GM19099 (cell line): Measurements from ENCODE around the gene NRXN3.

Experiments
- POLR2A ChIP-seq: IDR thresholded peaks from 3 replicates; pipeline ENCODE4 v1.6.1; 2011; ENCODE audit warnings: low read depth; ENCODE audit not compliant: insufficient read length; ENCODE audit errors: extremely low read depth

The NRXN3 gene

DNA sequence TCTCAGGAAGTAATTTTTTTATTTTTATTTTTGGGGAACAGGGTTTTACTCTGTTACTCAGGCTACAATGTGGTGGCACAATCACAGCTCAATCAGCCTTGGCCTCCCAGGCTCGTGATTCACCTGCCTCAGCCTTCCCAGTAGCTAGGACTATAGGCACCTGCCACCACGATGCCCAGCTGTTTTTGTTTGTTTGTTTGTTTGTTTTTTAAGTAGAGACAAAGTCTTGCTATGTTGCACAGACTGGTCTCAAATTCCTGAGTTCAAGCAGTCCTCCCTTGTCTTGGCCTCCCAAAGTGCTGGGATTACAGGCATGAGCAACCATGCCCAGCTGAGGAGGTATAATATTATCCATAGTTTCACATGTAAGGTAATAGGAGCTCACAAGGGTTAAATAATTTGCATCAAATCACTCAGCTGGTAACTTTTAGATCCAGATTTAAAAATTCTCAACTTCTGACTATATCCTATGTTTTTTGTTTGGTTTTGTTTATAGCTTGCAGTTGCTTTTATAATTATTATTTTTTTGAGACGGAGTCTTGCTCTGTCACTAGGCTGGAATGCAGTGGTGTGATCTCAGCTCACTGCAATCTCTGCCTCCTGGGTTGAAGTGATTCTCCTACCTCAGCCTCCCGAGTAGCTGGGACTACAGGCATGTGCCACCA is 1411.9 kb downstream of the NRXN3 start:
- TF ChIP-seq POLR2A, result no peak

DNA sequence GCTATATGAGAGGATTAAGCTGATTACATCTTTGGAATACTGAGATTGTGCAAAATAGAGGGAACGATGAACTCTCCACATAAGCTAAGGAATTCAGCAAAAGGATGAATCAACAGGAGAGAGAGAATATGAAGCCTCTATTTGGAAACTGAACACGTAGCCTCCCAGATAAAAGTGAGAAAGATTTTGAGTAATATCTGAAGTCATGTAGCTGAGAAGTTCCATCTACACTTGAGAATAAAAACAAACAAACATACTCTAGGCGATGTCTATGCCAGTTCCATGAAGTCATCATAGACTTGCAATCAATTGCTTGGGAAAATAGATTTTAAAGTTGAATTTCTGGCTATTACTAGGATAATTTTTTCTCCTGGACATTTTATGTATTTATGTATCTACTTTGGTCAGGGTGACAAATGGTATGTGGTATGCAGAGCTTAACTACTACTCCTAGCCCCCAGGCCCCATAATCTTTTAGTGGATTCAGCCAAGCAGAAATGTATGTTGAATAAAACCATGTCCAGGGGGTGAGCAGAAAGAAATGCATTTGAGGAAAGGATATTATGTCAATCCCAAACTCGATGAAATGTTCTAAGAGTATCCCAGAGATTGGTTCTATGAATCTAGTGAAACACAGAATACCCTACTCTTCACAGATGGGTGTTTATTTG is 1413.7 kb downstream of the NRXN3 start:
- TF ChIP-seq POLR2A, result no peak

DNA sequence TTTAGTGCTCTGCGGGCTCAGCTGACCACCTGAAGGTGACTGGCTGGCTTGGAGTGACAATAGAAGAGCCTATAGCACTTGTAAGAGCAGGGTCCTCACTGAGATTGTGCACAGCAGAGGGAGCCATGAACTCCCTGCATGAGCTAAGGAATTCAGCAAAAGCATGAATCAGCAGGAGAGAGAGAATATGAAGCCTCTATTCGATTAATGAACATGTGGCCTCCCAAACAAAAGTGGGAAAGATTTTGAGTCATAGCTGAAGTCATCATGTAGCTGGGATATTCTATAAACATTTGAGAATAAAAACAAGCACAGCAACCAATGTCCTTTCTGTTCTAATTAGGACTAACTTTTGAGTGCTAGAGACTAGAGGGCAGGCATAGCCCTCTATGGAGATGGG is 1414.5 kb downstream of the NRXN3 start:
- TF ChIP-seq POLR2A, result no peak

DNA sequence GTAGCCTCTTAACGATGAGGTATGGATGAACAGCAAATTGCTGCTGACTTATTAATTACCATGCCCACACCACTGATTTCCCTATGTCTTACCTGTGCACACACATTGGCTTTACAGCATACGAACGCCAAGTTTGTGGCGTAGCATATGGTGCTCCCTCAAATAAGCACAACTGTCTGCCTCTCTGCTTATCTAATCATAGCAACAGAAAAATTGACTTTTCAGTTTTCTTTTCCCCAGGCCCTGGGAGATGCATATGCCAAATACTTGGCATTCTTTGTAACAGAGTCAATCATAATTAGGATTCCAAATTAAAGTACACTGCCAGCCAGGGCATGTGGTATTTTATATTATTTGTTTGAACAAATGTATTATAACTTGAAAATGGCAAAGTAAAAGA is 1415.7 kb downstream of the NRXN3 start:
- no peak for TF ChIP-seq POLR2A

DNA sequence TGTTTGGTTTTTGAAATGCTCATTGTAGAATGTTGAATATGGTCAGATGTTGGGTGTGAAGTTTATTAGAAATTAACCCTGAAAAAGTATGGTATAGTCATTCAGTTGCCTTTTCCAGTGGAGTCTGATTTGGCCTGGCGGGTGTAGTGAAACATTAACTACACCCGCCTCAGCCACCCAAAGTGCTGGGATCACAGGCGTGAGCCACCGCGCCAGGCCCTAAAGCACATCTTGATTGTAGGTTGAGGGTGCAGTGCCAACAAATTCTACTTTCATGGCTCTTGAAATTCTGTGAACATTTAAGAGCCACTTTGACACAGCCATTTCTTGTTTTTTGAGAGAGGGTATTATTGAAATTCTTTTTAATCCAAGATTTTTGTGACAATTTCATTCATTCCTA is 1416.2 kb downstream of the NRXN3 start:
- no peak for TF ChIP-seq POLR2A

DNA sequence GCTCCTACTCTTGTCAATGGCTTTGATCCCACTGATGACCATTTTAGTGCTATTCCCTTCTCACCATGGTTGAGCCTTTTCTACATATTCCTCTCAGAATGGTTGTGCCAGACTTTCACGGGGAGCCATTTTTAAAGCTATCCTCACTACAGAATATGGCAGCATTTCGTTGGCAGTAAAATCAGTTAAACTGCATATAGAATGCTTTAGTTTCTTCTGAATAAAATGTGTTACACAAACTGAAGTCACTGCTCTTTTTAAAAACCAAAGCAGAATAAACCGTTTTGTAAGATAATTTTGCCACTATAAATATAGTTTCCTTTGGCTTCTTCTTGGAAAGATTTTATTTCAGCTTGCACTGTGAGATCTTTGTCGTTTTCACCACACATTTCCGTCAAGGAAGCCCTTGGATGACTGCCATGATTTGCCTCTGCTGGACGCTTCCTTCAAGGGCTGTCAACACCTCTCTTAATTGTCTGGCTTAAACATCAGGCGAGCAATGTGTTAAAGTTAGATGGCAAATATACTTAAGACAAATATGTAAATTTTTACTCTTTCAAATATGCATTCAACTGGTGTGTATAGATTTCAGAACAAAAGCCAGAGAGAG is 1416.9 kb downstream of the NRXN3 start:
- no peak for TF ChIP-seq POLR2A

DNA sequence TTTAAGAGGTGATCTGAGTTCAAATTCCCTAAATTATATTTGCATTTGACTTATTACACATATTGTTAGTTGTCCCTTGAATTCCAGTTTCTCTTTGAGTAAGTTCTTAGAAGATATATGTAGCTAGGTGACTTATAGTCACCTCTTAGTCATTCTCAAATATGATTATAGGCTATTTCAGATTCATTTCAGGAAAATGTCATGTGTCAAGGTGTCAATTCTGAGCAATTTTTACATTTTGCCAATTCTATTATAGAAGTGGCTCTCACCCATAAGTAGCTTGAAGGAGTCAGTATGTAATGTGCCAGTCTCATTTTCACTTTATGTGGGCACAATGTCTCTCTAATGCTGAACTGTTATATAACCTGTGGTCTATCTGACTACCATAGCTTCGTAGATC is 1417.7 kb downstream of the NRXN3 start:
- TF ChIP-seq POLR2A, result no peak

DNA sequence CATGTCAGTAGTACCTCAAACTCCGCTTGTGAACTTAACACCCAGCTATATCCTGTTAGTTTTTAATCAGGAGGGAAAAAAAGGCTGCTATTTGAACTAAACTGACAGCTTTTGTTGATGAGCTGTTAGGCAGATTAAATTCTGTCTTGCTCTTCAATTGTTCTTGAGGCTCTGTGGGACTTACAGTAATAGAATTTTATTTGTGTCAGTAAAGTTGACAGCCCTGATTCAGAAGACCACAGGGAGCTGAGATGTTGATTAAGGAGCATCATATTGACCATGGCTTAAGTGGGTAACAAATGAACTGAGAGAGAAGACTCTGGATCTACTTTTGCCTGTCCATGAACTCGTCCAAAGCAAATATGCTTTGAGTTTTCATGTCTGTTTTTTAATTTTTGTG is 1418.2 kb downstream of the NRXN3 start:
- TF ChIP-seq POLR2A, result no peak

DNA sequence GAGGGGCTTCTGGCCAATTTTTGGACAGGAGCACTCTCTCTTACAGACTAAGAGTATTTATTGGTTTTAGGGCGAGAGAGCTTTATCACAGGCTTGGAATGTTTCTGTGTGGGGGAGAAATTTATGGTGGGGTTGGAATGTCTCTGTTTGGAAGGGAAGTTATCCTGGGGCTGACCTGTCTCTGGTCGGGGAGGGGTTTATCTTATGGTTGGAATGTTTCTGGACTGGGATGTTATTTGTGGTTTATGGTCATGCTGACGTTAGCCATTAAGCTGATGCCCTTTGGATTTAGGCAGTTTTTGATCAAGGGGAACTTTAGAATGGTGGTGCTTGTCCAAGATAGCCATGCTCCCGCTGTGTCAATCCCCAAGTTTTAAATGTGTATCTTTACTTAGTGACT is 1426.4 kb downstream of the NRXN3 start:
- no peak for TF ChIP-seq POLR2A

DNA sequence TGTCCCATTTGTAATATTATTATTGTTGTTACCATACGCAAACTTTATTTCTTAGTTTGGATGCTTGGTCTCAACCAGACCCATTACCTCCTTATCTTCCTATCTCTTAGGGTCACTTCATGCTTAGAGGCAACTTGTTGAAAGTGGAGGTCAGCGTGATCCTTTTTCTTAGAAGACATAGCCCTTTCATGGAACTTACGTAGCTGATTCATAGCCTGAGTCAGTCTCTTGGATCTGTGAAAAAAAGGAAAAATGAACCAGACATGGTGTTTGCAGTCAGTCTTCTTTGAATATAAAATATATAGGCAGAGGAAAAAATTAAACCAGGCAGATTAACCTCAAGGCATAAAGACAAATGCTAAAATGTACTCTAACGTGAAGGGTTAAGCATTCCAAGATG is 1427.4 kb downstream of the NRXN3 start:
- no peak for TF ChIP-seq POLR2A

DNA sequence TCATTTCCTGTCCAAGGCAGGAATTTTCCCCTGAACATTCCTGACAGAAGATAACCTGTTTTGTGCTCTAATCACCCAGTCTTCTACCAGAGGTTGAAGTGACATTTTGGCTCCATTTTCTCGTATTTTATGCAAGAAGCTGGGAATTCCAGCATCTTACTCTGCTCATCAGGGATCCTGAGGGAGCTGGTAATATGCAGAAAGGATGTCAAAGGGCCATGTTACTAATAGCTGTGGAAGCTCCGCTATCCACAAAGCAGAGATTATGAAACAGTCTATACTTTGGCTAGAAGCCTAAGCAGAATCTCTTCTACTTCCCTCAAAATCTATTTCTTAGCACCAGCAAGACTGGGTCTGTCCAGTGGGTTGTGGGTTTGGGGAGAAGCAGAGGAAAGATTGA is 1428.2 kb downstream of the NRXN3 start:
- TF ChIP-seq POLR2A, result no peak

DNA sequence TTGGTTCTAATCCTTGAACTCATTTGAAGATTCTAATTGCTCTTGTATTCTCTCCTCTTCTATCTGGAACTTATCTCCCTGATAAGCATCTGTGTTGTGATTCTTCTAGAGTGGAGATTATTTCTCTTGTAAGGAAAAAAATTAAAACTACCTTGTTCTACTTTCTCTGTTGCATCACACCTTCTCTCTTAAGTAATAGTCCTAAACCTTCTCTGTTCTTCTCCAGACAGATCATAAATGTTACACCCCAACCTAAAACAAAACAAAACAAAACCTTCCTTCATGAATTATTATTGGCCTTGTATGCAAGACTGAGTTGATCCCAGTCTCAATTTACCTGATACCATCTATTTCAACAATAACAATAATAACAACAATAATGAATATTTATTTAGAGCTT is 1429.1 kb downstream of the NRXN3 start:
- TF ChIP-seq POLR2A, result no peak

DNA sequence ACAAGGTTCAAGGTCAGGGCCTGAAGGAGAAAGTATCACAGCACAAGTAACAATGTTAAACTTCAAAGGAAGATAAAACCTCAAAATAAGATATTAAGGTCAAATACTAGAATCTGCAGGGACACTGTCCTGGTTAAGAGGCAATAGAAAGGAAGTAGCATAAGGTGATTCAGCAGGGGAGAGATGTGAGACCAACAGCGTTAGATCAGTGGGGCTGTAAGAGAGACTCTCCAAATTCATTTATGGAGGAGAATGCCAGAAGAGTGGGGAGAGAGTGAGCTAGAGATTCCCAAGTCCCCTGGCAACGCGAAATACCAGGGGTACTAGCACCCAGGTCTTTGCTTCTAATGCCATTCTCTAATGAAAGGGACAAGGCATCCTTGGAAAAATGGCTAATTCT is 1430.2 kb downstream of the NRXN3 start:
- TF ChIP-seq POLR2A, result no peak

DNA sequence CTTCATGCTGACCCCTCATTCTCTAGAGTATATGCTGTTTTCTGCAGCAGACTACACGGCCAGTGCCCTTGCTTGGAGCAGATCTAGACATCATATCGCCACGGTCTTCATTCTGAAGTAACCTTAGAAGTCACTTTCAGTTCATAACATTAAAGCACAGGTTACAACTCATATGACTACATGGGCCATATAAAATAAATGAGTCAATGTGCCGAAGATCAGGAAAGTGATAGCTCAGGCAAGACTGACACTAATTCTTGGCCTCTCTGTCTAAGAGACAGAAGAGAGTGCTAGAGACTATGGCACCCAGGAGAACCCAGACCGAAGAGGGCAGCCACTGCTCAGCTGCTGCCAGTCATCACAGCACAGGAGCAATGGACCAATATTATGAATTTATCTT is 1431.4 kb downstream of the NRXN3 start:
- no peak for TF ChIP-seq POLR2A

DNA sequence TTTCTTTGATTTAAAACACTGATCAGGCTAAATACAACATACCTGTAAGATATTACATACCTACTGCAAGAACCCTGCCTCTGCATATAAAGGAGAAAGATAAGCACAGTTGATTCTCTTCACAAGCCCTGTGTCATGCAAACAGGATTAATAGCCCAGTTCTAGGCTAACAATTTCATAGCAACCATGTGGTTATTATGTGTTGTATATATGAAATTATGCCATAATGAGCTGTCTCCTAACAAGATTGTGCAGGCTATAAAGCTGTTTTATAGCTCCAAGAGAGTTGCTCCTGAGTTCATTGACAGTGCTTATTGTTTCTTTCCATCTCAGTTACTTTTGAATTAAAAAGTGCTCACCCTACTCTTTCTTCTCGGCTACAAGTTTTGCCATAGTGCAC is 1431.9 kb downstream of the NRXN3 start:
- TF ChIP-seq POLR2A, result no peak

DNA sequence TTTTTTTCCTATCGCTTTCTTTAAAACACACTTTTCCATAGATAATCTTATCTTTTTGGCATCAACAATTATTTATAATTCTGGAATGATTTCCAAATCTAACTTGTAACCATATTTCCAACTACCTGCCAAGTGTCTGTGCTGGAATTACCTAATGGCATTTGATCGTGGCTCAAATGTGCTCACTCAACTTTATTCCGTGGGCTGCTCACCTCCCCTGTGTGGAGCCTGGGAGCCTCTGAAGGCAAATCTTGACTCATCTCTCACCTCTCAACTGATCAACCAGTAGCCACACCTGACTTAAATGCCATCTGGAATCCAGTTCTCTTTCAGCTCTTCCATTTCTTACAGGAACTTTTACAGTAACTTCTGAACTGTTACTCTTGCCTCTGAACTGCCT is 1432.6 kb downstream of the NRXN3 start:
- TF ChIP-seq POLR2A, result no peak

DNA sequence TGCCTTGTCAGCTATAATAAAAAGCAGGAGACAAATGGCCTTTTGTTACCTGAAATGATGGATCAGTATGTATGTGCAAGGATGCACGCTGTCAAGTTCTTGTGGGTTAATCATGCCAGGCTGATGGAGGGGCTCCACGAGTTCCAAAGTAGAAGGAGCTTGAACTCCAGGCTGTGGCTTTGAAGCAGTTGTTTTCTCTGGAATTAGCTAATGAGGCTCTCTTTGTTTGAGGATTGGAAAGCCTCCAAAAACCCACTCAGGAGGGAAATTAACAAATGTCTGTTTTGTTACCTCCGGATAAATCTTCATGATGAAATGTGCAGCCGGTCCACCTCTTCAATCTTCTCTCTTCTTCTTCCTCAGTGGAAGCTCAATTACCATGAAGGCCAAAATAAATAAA is 1435.7 kb downstream of the NRXN3 start:
- TF ChIP-seq POLR2A, result no peak

DNA sequence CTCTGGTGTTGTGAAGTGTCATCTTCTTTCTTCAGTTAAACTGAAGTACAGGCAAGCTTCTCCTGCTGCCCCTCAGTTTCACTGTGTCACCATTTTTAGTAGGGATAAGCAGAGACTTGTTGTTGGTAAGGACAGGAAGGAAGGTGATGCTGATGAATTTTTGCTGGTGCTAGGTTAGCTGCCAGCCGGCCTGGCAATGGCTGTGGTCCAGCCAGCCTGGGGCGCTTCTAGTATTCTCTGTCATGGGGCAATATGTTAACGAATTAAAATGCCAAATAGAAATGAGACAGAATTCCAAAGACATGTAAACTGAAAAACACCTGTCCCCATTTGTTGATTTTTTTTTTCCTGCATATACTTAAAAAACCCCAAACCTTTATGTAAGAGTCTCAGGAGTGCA is 1438.3 kb downstream of the NRXN3 start:
- TF ChIP-seq POLR2A, result no peak
